GM23338 (cell line): Measurements from ENCODE around the gene LLGL2.

Experiments used
- EZH2 ChIP-seq: fragments of 200-600 bp; sonication (generic); IDR thresholded peaks from one replicate; pipeline ENCODE4 v1.8.0; 2017; ENCODE audit warnings: antibody characterized with exemption, mild to moderate bottlenecking, low read depth; ENCODE audit not compliant: unreplicated experiment
- REST ChIP-seq: IDR thresholded peaks from one replicate; pipeline ENCODE4 v1.6.1; 2018; ENCODE audit warnings: antibody characterized with exemption; ENCODE audit not compliant: unreplicated experiment
- TF ChIP-seq, protein P1 (sequence below), 2 experiments: fragments of 200-600 bp in 1 of 2; sonication (generic) in 1 of 2; conservative IDR thresholded peaks; 2 replicates each; pipeline versions ENCODE4 v1.5.1 to v1.6.1; 2016 to 2017; ENCODE audit warnings: antibody characterized with exemption in 2 of 2, low read depth in 2 of 2, mild to moderate bottlenecking in 2 of 2, moderate library complexity in 1 of 2

- TF ChIP-seq, protein P1, sequence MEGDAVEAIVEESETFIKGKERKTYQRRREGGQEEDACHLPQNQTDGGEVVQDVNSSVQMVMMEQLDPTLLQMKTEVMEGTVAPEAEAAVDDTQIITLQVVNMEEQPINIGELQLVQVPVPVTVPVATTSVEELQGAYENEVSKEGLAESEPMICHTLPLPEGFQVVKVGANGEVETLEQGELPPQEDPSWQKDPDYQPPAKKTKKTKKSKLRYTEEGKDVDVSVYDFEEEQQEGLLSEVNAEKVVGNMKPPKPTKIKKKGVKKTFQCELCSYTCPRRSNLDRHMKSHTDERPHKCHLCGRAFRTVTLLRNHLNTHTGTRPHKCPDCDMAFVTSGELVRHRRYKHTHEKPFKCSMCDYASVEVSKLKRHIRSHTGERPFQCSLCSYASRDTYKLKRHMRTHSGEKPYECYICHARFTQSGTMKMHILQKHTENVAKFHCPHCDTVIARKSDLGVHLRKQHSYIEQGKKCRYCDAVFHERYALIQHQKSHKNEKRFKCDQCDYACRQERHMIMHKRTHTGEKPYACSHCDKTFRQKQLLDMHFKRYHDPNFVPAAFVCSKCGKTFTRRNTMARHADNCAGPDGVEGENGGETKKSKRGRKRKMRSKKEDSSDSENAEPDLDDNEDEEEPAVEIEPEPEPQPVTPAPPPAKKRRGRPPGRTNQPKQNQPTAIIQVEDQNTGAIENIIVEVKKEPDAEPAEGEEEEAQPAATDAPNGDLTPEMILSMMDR (conservative IDR thresholded peaks at IDR 0.05; ENCODE audit: low read depth in 2 of 2), result no peak
- TF ChIP-seq REST (no peak), EZH2 (no peak)
These were observed 38.5 kb upstream of the LLGL2 start for GRCh38 chr17:75486951-75487350.
